AG10803 (cell line): ENCODE data around the gene SHROOM1.
A peak's percentile ranks its signal among the peaks of the same experiment; 100 is the strongest.
"Not testable (repeated sequence)": the region's sequence is repeated elsewhere in the genome, so short reads cannot be mapped to it uniquely, and the experiment has no call there.

ENCODE experiments used
- DNase-seq: peaks from one replicate; pipeline ENCODE4 v3.0.0; 2010; ENCODE audit warnings: low read depth
- H3K4me3 ChIP-seq: 2 replicates; pipeline ENCODE4 v1.5.1; 2011; ENCODE audit warnings: mild to moderate bottlenecking, low read length, control low read depth
- CTCF ChIP-seq: conservative IDR thresholded peaks from 2 replicates; pipeline ENCODE4 v1.5.1; 2011; ENCODE audit warnings: mild to moderate bottlenecking, low read length, control low read depth, inconsistent platforms

Gene SHROOM1

GRCh38 chr5:132807163-132807838 is 23.1 kb downstream of the SHROOM1 start:
- no peak overlapping the region for H3K4me3 ChIP-seq
- no peak for TF ChIP-seq CTCF
- no peak for DNase-seq

GRCh38 chr5:132806804-132807162 is 23.7 kb downstream of the SHROOM1 start:
- not testable (repeated sequence) for H3K4me3 ChIP-seq, DNase-seq

- DNase-seq, H3K4me3 ChIP-seq: not testable (repeated sequence)
These were observed 24.6 kb downstream of the SHROOM1 start for GRCh38 chr5:132805872-132806271.

- not testable (repeated sequence) for DNase-seq, H3K4me3 ChIP-seq
These were observed 26.2 kb downstream of the SHROOM1 start for GRCh38 chr5:132804219-132804618.

DNA sequence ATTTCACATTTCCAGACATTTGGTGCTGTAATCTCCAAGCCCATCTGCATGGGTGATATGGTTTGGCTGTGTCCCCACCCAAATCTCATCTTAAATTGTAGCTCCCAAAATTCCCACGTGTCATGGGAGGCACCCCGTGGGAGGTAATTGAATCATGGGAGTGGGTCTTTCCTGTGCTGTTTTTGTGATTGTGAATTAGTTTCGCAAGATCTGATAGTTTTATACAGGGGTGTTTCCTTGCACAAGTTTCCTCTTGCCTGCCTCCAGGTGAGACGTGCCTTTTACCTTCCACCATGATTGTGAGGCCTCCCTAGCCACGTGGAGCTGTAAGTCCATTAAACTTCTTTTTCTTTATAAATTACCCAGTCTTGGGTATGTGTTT is 27.8 kb downstream of the SHROOM1 start:
- H3K4me3 ChIP-seq, DNase-seq: not testable (repeated sequence)

DNA sequence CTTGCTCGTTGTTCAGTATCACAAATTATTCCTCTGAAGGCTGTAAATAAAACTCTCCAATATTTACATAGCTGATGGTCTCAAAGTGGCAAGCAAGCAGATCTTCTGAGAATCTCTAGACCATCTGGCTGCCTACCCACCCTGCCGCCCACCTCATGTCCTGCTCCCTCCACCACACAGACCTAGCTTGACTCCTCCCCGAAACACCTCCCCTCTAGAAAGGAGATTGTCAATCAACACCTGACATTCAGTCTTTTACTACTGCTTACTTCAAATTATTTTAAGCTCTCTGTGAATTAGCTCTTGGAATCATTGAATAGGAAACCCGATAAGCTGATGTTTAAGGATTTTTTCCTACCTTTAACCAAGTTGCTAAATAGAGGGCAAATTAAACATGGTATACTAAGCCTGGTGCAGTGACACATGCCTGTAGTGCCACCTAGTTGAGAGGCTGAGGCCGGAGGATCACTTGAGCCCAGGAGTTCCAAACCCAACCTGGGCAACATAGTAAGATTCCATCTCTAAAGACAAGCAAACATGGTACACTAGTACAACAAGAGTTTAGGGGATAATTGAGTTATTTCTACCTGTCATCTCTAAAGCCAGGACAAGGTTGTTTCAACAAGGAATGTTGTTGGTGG is 28.3 kb downstream of the SHROOM1 start:
- TF ChIP-seq CTCF, result 0 out of 2 replicates have a peak, but pooled peaks have one; percentile 10
- no peak for DNase-seq

GRCh38 chr5:132800545-132800944 is 29.9 kb downstream of the SHROOM1 start:
- TF ChIP-seq CTCF, result no peak
- H3K4me3 ChIP-seq, result no peak overlapping the region
- DNase-seq, result no peak

More for the DNA sequence above, 28.3 kb downstream of the SHROOM1 start:
- H3K4me3 ChIP-seq, result no peak overlapping the region

DNA sequence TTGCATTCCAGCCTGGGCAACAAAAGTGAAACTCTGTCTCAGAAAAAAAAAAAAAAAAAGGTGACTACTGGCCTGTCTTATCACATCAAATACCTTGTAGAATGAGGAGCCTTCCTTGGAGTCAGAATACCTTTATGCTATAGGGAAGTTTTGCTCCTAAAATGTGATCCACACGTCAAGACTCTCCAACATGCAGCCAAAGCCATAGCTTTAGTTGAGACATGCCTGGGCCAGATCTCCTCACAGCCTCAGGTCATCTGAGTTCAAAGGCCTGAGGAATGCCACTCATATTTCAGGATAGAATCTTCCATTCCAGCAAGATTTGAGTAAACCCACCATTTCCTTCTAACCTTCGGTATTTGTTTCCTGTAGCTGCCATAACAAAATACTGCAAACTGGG is 31.1 kb downstream of the SHROOM1 start:
- no peak for DNase-seq
- H3K4me3 ChIP-seq, result no peak overlapping the region
- no peak for TF ChIP-seq CTCF

GRCh38 chr5:132797651-132798050 is 32.8 kb downstream of the SHROOM1 start:
- no peak overlapping the region for H3K4me3 ChIP-seq
- no peak for TF ChIP-seq CTCF
- peak; percentile 68 for DNase-seq
